Trophoblast cell (in vitro differentiated cells and primary cell): Measurements from ENCODE around the gene TMEM11.
A peak's percentile ranks its signal among the peaks of the same experiment; 100 is the strongest.

Experiments
- DNase-seq, 2 donors: peaks; one replicate each; pipeline ENCODE4 v3.0.0-alpha.2; 2016
- H2AFZ ChIP-seq: 2 replicates; pipeline ENCODE4 v1.6.1; 2013; ENCODE audit warnings: low read length, moderate library complexity, mild to moderate bottlenecking; ENCODE audit not compliant: insufficient read depth, poor library complexity
- H2AK5ac ChIP-seq: 2 replicates; pipeline ENCODE4 v1.6.1; 2013; ENCODE audit warnings: mild to moderate bottlenecking, low read length
- H2BK120ac ChIP-seq: 2 replicates; pipeline ENCODE4 v1.6.1; 2013; ENCODE audit warnings: low read length, mild to moderate bottlenecking, moderate library complexity; ENCODE audit not compliant: insufficient read depth, poor library complexity
- H2BK12ac ChIP-seq: 2 replicates; pipeline ENCODE4 v1.6.1; 2013; ENCODE audit warnings: mild to moderate bottlenecking, low read length, moderate library complexity
- H2BK5ac ChIP-seq: 2 replicates; pipeline ENCODE4 v1.6.1; 2013; ENCODE audit warnings: low read length, low read depth, moderate library complexity, mild to moderate bottlenecking; ENCODE audit not compliant: poor library complexity
- H3K14ac ChIP-seq: 2 replicates; pipeline ENCODE4 v1.6.1; 2013; ENCODE audit warnings: mild to moderate bottlenecking, low read length
- H3K18ac ChIP-seq: 2 replicates; pipeline ENCODE4 v1.6.1; 2013; ENCODE audit warnings: mild to moderate bottlenecking, low read length
- H3K23ac ChIP-seq: 2 replicates; pipeline ENCODE4 v1.6.1; 2013; ENCODE audit warnings: low read length
- H3K27ac ChIP-seq: 2 replicates; pipeline ENCODE4 v1.5.1; 2013; ENCODE audit warnings: low read depth, mild to moderate bottlenecking, inconsistent platforms, low read length, moderate library complexity
- H3K27me3 ChIP-seq: 2 replicates; pipeline ENCODE4 v1.6.1; 2013; ENCODE audit warnings: inconsistent platforms, mild to moderate bottlenecking, low read length, moderate library complexity; ENCODE audit not compliant: insufficient read depth
- H3K36me3 ChIP-seq, 2 experiments: 1 replicate in 1 of 2; 2 replicates in 1 of 2; pipeline ENCODE4 v1.6.1; 2013; ENCODE audit warnings: low read length in 2 of 2, mild to moderate bottlenecking in 2 of 2, moderate library complexity in 1 of 2; ENCODE audit not compliant: insufficient read depth in 2 of 2, control insufficient read depth in 1 of 2
- H3K4ac ChIP-seq: 2 replicates; pipeline ENCODE4 v1.6.1; 2013; ENCODE audit warnings: low read depth, mild to moderate bottlenecking, low read length, moderate library complexity
- H3K4me1 ChIP-seq, 2 experiments: 1 replicate in 1 of 2; 2 replicates in 1 of 2; pipeline ENCODE4 v1.6.1; 2013; ENCODE audit warnings: low read length in 2 of 2, mild to moderate bottlenecking in 2 of 2, moderate library complexity in 1 of 2; ENCODE audit not compliant: insufficient read depth in 2 of 2, control insufficient read depth in 1 of 2
- H3K4me2 ChIP-seq: 2 replicates; pipeline ENCODE4 v1.6.1; 2013; ENCODE audit warnings: inconsistent platforms, mild to moderate bottlenecking, low read length, moderate library complexity
- H3K4me3 ChIP-seq: 2 replicates; pipeline ENCODE4 v1.5.1; 2013; ENCODE audit warnings: mild to moderate bottlenecking, low read depth, low read length, inconsistent platforms
- H3K79me1 ChIP-seq: one replicate; pipeline ENCODE4 v1.6.1; 2013; ENCODE audit warnings: low read length
- H3K79me2 ChIP-seq: 2 replicates; pipeline ENCODE4 v1.6.1; 2013; ENCODE audit warnings: low read length, mild to moderate bottlenecking; ENCODE audit not compliant: control insufficient read depth, insufficient read depth, poor library complexity
- H3K9ac ChIP-seq: 2 replicates; pipeline ENCODE4 v1.6.1; 2013; ENCODE audit warnings: mild to moderate bottlenecking, low read length
- H3K9me3 ChIP-seq: 2 replicates; pipeline ENCODE4 v1.6.1; 2013; ENCODE audit warnings: low read depth, mild to moderate bottlenecking, control low read depth, inconsistent platforms, low read length; ENCODE audit not compliant: insufficient read depth
- H4K12ac ChIP-seq: 2 replicates; pipeline ENCODE4 v1.6.1; 2013; ENCODE audit warnings: low read depth, mild to moderate bottlenecking, low read length, moderate library complexity
- H4K8ac ChIP-seq: 2 replicates; pipeline ENCODE4 v1.6.1; 2013; ENCODE audit warnings: low read depth, mild to moderate bottlenecking, low read length, moderate library complexity
- H4K91ac ChIP-seq: one replicate; pipeline ENCODE4 v1.6.1; 2013; ENCODE audit warnings: low read depth, mild to moderate bottlenecking, low read length, moderate library complexity
- WGBS: extraction: QIAGEN DNeasy Blood & Tissue Kit; methylation state at CpG from one replicate; pipeline ENCODE4 v1.1.7; 2013; ENCODE audit warnings: missing lambda C conversion rate; ENCODE audit not compliant: insufficient read length, insufficient coverage; ENCODE audit errors: extremely low coverage; 5-methylcytosine and 5-hydroxymethylcytosine counted together

Gene TMEM11

GRCh38 chr17:21217346-21217745 is 3.4 kb upstream of the TMEM11 start:
- Histone ChIP-seq H3K9ac (no peak overlapping the region), H3K4me2 (no peak overlapping the region), H3K4ac (no peak overlapping the region), H4K12ac (no peak overlapping the region), H2AFZ (no peak overlapping the region), H3K4me1 (peaks cover 13 to 16% of the 10 kb centered on the region in 2 experiments), H2BK12ac (no peak overlapping the region), H3K4me3 (no peak overlapping the region), H3K79me2 (peaks cover 16% of the 10 kb centered on the region), H3K79me1 (peaks cover 18% of the 10 kb centered on the region), H3K14ac (no peak overlapping the region), H3K9me3 (peaks cover under 1% of the 10 kb centered on the region), H4K91ac (no peak overlapping the region), H3K36me3 (peaks cover 0 to 13% of the 10 kb centered on the region in 2 experiments), H2BK120ac (no peak overlapping the region), H3K23ac (no peak overlapping the region), H2BK5ac (no peak overlapping the region), H3K27me3 (no peaks in the 10 kb centered on the region), H3K27ac (no peak overlapping the region), H4K8ac (no peak overlapping the region), H2AK5ac (no peak overlapping the region), H3K18ac (no peak overlapping the region)
- WGBS, result no CpG with 5 or more reads among the region's 1 CpG
- no peak for DNase-seq

- Histone ChIP-seq H3K79me2 (peaks cover 26% of the 10 kb centered on the region), H3K27me3 (no peaks in the 10 kb centered on the region), H2BK5ac (no peak overlapping the region), H3K9me3 (no peaks in the 10 kb centered on the region), H3K27ac (no peak overlapping the region), H3K14ac (no peak overlapping the region), H3K79me1 (peaks cover 18% of the 10 kb centered on the region), H2AK5ac (no peak overlapping the region), H3K4me3 (no peak overlapping the region), H3K23ac (no peak overlapping the region), H3K9ac (no peak overlapping the region), H3K4me1 (peaks cover 13 to 21% of the 10 kb centered on the region in 2 experiments), H4K12ac (no peak overlapping the region), H4K8ac (no peak overlapping the region), H3K4me2 (peak overlapping the region; percentile 2), H3K4ac (no peak overlapping the region), H2AFZ (no peak overlapping the region), H4K91ac (no peak overlapping the region), H3K18ac (no peak overlapping the region), H2BK120ac (no peak overlapping the region), H3K36me3 (peaks cover 2% of the 10 kb centered on the region in 2 experiments), H2BK12ac (no peak overlapping the region)
- DNase-seq, result peak; percentile 57 to 67
- no CpG with 5 or more reads among the region's 6 CpGs for WGBS
Observed at GRCh38 chr17:21215935-21216334, 2.0 kb upstream of the TMEM11 start.

GRCh38 chr17:21214777-21215541 is 998 bp upstream of the TMEM11 start:
- Histone ChIP-seq H3K14ac (peak overlapping the region; percentile 81), H4K91ac (peak overlapping the region; percentile 91), H3K79me1 (peaks cover 18% of the 10 kb centered on the region), H3K27me3 (no peaks in the 10 kb centered on the region), H3K4me2 (peak overlapping the region; percentile 77), H4K12ac (peak overlapping the region; percentile 23), H3K23ac (no peak overlapping the region), H3K79me2 (peaks cover 35% of the 10 kb centered on the region), H2BK12ac (peak overlapping the region; percentile 81), H2AFZ (peak overlapping the region; percentile 69), H3K27ac (peak overlapping the region; percentile 98), H4K8ac (peak overlapping the region; percentile 77), H2BK5ac (peak overlapping the region; percentile 94), H3K9me3 (no peaks in the 10 kb centered on the region), H3K4ac (peak overlapping the region; percentile 56), H2AK5ac (peak overlapping the region; percentile 17), H3K4me3 (peak overlapping the region; percentile 80), H3K36me3 (peaks cover 9 to 10% of the 10 kb centered on the region in 2 experiments), H3K9ac (peak overlapping the region; percentile 55), H3K4me1 (peaks cover 16 to 21% of the 10 kb centered on the region in 2 experiments), H3K18ac (peak overlapping the region; percentile 26), H2BK120ac (peak overlapping the region; percentile 36)
- no CpG with 5 or more reads among the region's 23 CpGs for WGBS
- peak in 1 of 2 donors; percentile 36 for DNase-seq

DNA sequence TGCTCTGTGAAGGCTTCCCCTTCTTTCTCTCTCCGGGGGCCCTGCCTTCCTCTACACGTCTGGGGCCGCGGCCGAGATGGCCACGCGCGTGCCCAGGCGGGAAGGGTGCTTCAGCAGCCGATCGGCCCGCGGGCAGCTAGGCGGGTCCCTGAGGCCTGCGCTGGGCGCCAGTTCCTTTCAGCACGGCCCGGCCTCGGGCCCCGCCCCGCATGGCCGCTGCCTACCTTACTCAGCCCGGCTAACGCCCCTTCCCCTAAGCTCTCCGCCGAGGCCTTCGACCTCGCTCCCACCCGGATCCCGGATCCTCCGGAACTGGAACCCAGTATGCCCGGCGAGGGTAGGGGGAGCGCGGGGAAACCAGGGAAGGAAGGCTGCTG is 335 bp downstream of the TMEM11 start:
- peak overlapping the region; percentile 98 for H3K4ac ChIP-seq
- H4K91ac ChIP-seq, result peak overlapping the region; percentile 98
- H2BK12ac ChIP-seq, result no peak overlapping the region
- H3K9me3 ChIP-seq, result no peaks in the 10 kb centered on the region
- peak overlapping the region; percentile 89 for H4K12ac ChIP-seq
- peak overlapping the region; percentile 92 for H2AFZ ChIP-seq
- H3K79me1 ChIP-seq, result peaks cover 18% of the 10 kb centered on the region
- no peak overlapping the region for H3K23ac ChIP-seq
- H4K8ac ChIP-seq, result peak overlapping the region; percentile 99
- H3K18ac ChIP-seq, result peak overlapping the region; percentile 96
- no CpG with 5 or more reads among the region's 35 CpGs for WGBS
- H2BK120ac ChIP-seq, result peak overlapping the region; percentile 92
- H3K4me3 ChIP-seq, result peak overlapping the region; percentile 96
- H3K27me3 ChIP-seq, result no peaks in the 10 kb centered on the region
- peak; percentile 48 to 55 for DNase-seq
- H3K36me3 ChIP-seq, result peaks cover 20 to 21% of the 10 kb centered on the region in 2 experiments
- H3K27ac ChIP-seq, result peak overlapping the region; percentile 85
- peaks cover 16 to 21% of the 10 kb centered on the region in 2 experiments for H3K4me1 ChIP-seq
- H3K14ac ChIP-seq, result peak overlapping the region; percentile 98
- peak overlapping the region; percentile 97 for H2BK5ac ChIP-seq
- peak overlapping the region; percentile 88 for H3K4me2 ChIP-seq
- peak overlapping the region; percentile 80 for H2AK5ac ChIP-seq
- peak overlapping the region; percentile 99 for H3K9ac ChIP-seq
- H3K79me2 ChIP-seq, result peaks cover 46% of the 10 kb centered on the region
